Fibroblast of pulmonary artery (primary cell): ENCODE data around the gene AHSG.

Source experiments
- DNase-seq: peaks from one replicate; pipeline ENCODE4 v3.0.0-alpha.2; 2010; ENCODE audit warnings: low read depth
- H3K4me3 ChIP-seq: replicated peaks from 2 replicates; pipeline ENCODE4 v1.5.1; 2011; ENCODE audit warnings: low read depth, mild to moderate bottlenecking, control low read depth, low read length, moderate library complexity
- CTCF ChIP-seq: IDR thresholded peaks from 2 replicates; pipeline ENCODE4 v1.5.1; 2011; ENCODE audit warnings: mild to moderate bottlenecking, control low read depth, low read length, inconsistent platforms; ENCODE audit errors: missing control alignments

The AHSG gene

DNA sequence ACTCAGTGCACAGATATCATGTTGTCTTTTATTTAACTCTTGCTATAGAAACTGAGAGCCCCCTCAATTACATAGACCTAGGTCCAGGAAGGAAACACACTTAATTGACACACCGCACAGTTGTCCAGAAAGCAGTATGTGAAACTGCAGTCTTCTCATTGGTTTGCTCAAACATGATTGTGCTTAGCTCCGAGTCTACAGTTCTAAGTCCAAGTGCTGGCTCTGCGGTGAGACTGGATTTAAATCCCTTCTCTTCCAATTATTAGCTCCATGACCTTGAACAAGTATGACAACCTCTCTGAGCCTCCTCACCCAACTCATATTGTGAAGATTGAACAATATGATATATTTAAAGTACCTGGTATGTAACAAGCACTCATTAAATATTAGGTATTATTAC is 19.0 kb upstream of the AHSG start:
- TF ChIP-seq CTCF: no peak
- DNase-seq: no peak
- no peak overlapping the region for H3K4me3 ChIP-seq

- no peak overlapping the region for H3K4me3 ChIP-seq
- no peak for TF ChIP-seq CTCF
- no peak for DNase-seq
These were observed 18.2 kb upstream of the AHSG start for GRCh38 chr3:186594591-186595113.

DNA sequence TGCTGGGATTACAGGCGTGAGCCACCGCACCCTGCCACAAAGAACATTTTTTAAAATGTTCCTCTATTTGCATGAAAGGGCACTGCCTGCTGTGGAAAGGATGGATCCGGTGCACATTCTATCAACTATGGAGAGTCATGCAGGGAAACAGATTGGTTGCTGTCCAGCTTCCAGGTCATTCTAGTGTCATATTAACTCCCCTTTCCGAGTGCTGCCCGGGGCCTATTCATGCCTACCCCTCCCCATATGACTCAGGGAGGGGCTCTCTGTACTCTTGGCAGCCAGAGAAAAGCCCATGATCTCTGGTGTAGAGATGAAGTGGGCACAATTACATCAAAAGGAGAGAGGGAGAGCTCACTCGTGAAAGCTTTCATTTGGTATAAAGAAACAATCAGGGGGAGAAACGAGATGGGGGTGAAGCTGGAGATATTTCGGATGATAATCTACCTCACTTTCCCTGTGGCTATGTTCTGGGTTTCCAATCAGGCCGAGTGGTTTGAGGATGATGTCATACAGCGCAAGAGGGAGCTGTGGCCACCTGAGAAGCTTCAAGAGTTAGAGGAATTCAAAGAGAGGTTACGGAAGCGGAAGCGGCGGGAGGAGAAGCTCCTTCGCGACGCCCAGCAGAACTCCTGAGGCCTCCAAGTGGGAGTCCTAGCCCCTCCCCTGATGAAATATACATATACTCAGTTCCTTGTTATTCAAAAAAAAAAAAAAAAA is 16.1 kb upstream of the AHSG start:
- H3K4me3 ChIP-seq: no peak overlapping the region
- TF ChIP-seq CTCF: no peak
- peak; percentile 44 for DNase-seq

DNA sequence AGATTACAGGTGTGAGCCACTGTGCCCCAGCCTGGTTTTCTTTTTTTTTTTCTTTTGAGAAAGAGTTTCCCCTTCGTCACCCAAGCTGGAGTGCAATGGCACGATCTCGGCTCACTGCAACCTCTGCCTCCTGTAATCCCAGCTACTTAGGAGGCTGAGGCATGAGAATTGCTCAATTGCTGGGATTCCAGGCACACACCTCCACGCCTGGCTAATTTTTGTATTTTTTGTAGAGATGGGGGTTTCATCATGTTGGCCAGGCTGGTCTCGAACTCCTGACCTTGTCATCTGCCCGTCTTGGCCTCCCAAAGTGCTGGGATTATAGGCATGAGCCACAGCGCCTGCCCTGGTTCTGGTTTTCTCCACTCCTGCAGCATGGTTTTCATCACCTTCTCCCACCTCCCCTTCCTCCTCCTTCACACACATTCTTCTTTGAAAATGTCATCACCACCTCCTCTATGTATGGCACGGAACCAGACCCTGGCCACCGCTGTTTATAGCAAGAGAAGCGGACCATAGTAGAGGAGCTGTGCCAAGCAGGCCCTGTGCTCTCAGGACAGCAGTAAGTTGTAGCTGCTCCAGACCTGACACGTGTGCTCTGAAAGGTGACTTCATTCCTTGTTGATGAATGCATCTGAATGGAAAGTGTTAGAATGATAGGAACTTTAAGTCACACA is 14.6 kb upstream of the AHSG start:
- no peak for TF ChIP-seq CTCF
- H3K4me3 ChIP-seq: no peak overlapping the region
- peak; percentile 68 for DNase-seq

- DNase-seq: no peak
- TF ChIP-seq CTCF: no peak
These were observed 14.1 kb upstream of the AHSG start for GRCh38 chr3:186598794-186599141.

DNA sequence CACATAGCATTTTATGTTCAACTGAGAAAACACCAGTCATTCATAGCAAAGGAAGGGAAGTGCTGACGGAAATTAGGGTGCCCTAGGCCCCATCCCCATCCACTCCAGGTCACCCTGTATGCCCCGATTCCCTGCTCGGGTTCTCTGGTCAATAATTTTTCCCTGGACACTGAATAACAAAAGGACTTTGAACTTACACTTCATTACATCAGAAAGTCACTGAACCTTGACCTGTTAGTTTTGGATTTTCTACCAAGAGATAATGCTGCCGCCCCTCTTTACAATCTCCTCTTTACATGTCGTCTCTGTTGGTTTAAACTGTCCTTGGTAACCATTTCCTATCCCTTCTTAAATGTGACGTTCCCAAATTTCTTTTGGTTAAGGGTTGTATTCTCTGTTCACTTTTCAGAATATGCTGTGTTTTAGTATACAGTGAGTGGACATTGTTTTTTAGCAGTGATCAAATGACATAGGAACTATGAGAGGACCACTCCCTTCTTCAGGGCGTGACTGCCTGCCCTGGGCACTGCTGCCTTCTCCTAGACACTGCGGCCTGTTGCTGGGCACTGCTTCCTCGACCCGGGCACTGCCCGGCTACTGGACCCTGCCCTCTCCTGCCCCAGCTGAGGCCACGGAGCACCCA is 13.6 kb upstream of the AHSG start:
- TF ChIP-seq CTCF: no peak
- no peak for DNase-seq
- no peak overlapping the region for H3K4me3 ChIP-seq

More at GRCh38 chr3:186598794-186599141, 14.1 kb upstream of the AHSG start:
- H3K4me3 ChIP-seq: no peak overlapping the region
